Aorta (tissue), 5 donors: Measurements from ENCODE around the gene WNT3A. TPM values are rescaled to one million over a fixed set of nuclear protein-coding genes. Genes with fewer than 3 reads are reported as not detected.
A peak's percentile ranks its signal among the peaks of the same experiment; 100 is the strongest.
"Not testable (repeated sequence)": the region's sequence is repeated elsewhere in the genome, so short reads cannot be mapped to it uniquely, and the experiment has no call there.

ENCODE experiments used
- ATAC-seq: fragments of 200-7000 bp; cut with Tn5 transposase; one replicate; pipeline ENCODE4 v1.9.1; 2022; ENCODE audit warnings: moderate library complexity; ENCODE audit not compliant: low FRiP score
- DNase-seq, 2 donors: peaks; one replicate each; pipeline ENCODE4 v3.0.0-alpha.2; 2020
- H3K27ac ChIP-seq, 2 donors: one replicate each; pipeline ENCODE4 v1.5.1; 2013; ENCODE audit warnings: low read length in 2 of 2, mild to moderate bottlenecking in 2 of 2, moderate library complexity in 2 of 2, control low read depth in 1 of 2, inconsistent platforms in 1 of 2, low read depth in 1 of 2
- H3K27me3 ChIP-seq, 2 donors: one replicate each; pipeline ENCODE4 v1.6.1; 2013; ENCODE audit warnings: control low read depth in 1 of 2, low read length in 1 of 2, mild to moderate bottlenecking in 1 of 2, moderate library complexity in 1 of 2; ENCODE audit not compliant: insufficient read depth in 2 of 2, control insufficient read depth in 1 of 2
- H3K36me3 ChIP-seq, 2 donors: one replicate each; pipeline ENCODE4 v1.6.1; 2013; ENCODE audit warnings: control low read depth in 1 of 2, low read length in 1 of 2, mild to moderate bottlenecking in 1 of 2; ENCODE audit not compliant: insufficient read depth in 2 of 2, control insufficient read depth in 1 of 2
- H3K4me1 ChIP-seq, 2 donors: one replicate each; pipeline ENCODE4 v1.6.1; 2013; ENCODE audit warnings: low read length in 2 of 2, control low read depth in 1 of 2, mild to moderate bottlenecking in 1 of 2, moderate library complexity in 1 of 2; ENCODE audit not compliant: insufficient read depth in 2 of 2, control insufficient read depth in 1 of 2
- H3K4me3 ChIP-seq, 2 donors: one replicate each; pipeline ENCODE4 v1.5.1; 2013; ENCODE audit warnings: low read length in 2 of 2, control low read depth in 1 of 2, mild to moderate bottlenecking in 1 of 2
- H3K9me3 ChIP-seq: one replicate; pipeline ENCODE4 v1.6.1; 2013; ENCODE audit warnings: mild to moderate bottlenecking, low read length; ENCODE audit not compliant: control insufficient read depth
- WGBS, 2 donors: extraction: QIAGEN DNeasy Blood & Tissue Kit; methylation state at CpG; one replicate each; pipeline ENCODE4 v1.1.7; 2013; 5-methylcytosine and 5-hydroxymethylcytosine counted together
- intact Hi-C, 2 donors: fragments of 100-400 bp; cut with DNase I; formaldehyde crosslinking; loops; one replicate each; pipeline versions ENCODE4 v1.14.2 to v1.15.0; 2022
- polyA plus RNA-seq, 2 donors: library from polyadenylated mRNA; stranded (reverse); fragments of 200-250 nt; gene quantifications; one replicate each; pipeline ENCODE4 v1.2.3, GENCODE V29; 2013
- total RNA-seq, 2 donors: library from RNA; stranded (reverse); fragmentation: NEBNext Ultra II Directional; extraction: Animal tissue kit (Norgen Biotek cat#: 25700); gene quantifications; one replicate each; pipeline ENCODE4 v1.2.1, GENCODE V29; 2021
- donor health status: healthy with polysubstance abuse.
- donor health status: Bipolar disorder and iron deficiency.
- donor health status: DM: no; HTN: no; CAD: no.
- donor health status: DM: no; HTN: no; CAD: no.
- donor health status: DM: yes; HTN: yes; CAD: no.

WNT3A gene
- total and polyA plus RNA-seq, 4 donors, result not detected

DNA sequence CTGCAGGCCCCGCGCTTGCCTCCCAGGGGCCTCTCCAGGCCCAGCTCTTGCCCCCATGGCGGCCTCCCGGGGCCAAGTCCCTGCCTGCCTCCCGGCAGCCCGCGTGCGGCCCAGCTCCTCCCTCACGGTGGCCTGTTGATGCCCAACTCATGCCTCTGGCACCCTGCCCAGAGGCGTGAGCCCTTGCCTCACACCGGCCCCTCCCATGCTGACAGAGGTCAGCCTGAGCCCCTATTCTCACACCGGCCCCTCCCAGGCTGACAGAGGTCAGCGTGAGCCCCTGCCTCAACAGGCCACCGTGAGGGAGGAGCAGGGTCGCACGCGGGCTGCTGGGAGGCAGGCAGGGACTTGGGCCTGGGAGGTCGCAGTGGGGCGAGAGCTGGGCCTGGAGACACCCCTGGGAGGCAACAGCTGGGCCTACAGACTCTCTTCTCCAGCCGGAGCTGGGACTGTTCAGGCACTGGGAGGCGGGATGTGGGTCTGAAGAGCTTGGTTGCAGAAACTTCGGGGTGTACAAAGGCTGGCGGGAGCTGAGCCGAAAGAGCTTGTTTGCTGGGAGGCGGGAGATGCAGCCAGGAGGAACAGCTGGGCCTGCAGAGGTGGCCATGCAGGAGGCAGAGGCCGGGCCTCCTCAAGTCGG, 35.0 kb upstream of the WNT3A start:
- H3K4me3 ChIP-seq, result not testable (repeated sequence)
- DNase-seq, result peak in 1 of 2 donors; percentile 68

DNA sequence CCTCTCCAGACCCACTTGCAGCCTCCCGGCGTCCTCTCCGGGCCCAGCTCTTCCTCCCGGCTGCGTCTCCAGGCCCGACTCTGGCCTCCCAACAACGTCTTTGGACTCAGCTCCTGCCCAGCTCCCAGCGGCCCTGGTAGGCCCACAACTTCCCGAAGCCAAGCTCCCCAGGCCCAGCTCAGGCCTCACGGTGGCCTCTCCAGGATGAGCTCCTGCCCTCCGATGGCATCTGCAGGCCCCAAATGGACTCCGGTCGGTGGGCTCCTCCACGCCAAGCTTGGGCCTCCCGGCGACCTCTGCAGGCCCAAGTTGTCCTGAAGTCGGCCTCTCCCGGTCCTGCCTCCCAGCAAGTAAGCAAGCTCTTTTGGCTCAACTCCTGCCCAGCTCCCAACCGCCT, 34.5 kb upstream of the WNT3A start:
- H3K27ac ChIP-seq, H3K4me3 ChIP-seq, H3K4me1 ChIP-seq, H3K27me3 ChIP-seq, H3K36me3 ChIP-seq, H3K9me3 ChIP-seq, DNase-seq, intact Hi-C loops, ATAC-seq: not testable (repeated sequence)
- WGBS, 2 donors, result 88 to 98% methylated on average over 8 to 17 of the region's 19 CpGs

More for the DNA sequence above, 35.0 kb upstream of the WNT3A start:
- H3K36me3 ChIP-seq, H3K27ac ChIP-seq, H3K4me1 ChIP-seq, H3K27me3 ChIP-seq, intact Hi-C loops, H3K9me3 ChIP-seq, ATAC-seq: not testable (repeated sequence)
- 89 to 91% methylated on average over 18 to 25 of the region's 27 CpGs for WGBS, 2 donors

DNA sequence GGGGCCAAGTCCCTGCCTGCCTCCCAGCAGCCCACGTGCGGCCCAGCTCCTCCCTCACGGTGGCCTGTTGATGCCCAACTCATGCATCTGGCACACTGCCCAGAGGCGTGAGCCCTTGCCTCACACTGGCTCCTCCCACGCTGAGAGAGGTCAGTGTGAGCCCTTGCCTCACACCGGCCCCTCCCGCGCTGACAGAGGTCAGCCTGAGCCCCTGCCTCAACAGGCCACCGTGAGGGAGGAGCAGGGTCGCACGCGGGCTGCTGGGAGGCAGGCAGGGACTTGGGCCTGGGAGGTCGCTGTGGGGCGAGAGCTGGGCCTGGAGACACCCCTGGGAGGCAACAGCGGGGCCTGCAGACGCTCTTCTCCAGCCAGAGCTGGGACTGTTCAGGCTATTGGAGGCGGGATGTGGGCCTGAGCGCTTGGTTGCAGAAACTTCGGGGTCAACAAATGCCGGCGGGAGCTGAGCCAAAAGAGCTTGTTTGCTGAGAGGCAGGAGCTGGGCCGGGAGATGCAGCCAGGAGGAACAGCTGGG, 33.9 kb upstream of the WNT3A start:
- ATAC-seq, H3K36me3 ChIP-seq, H3K9me3 ChIP-seq, H3K4me3 ChIP-seq, H3K27me3 ChIP-seq, H3K4me1 ChIP-seq, H3K27ac ChIP-seq, intact Hi-C loops: not testable (repeated sequence)
- DNase-seq, result peak; percentile 47 to 78
- WGBS, 2 donors, result 86 to 89% methylated on average over 20 to 22 of the region's 22 CpGs

DNA sequence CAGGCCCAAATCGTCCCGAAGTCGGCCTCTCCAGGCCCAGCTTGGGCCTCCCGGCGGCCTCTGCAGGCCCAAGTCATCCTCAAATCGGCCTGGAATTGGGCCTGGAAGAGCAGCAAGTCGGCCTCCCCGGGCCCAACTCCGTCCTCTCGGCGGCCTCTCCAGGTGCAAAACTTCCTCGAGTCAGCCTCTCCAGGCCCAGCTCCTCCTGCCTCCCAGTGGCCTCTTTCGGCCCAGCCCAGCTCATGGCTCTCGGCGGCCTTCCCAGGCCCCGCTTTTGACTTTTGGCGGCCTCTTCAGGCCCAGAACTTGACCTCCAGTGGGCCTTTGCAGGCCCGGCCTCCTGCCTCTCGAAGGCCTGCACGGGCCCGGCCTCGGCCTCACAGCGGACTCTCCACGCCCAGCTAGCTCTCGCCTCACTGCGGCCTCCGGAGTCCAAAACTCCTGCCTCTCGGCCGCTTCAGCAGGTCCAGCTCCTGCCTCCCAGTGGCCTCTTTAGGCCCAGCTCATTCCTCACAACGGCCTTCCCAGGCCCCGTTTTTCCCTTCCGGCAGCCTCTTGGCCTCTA, 33.0 kb upstream of the WNT3A start:
- H3K9me3 ChIP-seq, H3K36me3 ChIP-seq, H3K4me1 ChIP-seq, DNase-seq, H3K27me3 ChIP-seq, H3K4me3 ChIP-seq, ATAC-seq, intact Hi-C loops, H3K27ac ChIP-seq: not testable (repeated sequence)
- 89 to 93% methylated on average over 28 to 32 of the region's 32 CpGs for WGBS, 2 donors

DNA sequence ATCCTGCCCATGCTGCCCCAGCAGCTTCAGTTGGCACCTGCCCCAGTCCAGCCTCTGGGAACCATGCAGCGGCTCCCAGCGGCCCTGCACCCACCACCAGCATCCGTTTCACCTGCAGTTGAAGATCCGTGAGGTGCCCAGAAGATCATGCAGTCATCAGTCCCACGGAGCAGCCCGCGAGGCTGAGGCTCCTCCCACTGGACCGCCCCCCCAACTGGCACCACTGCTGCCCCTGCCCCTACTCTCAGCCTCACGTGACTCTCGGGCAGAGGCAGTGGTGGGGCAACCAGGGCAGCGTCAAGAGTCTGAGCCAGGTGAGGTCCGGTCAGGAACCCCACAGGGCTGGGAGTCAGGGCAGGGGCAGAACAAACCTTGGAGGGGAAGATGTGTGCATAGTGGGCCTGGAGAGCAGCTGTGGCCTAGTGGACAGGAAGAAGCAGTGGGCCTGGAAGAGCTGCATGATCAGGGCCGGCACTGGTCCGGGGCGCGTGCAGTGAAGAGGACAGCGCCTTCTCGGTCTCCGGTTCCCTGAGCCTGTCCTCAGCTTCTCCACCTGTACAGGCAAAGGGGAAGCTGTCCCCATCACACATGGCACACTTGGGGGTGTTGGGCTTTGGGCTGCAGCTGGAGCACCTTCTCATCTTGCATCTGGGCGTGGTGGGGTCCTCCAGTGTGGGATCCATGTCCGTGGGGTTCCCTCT, 31.1 kb upstream of the WNT3A start:
- H3K9me3 ChIP-seq, H3K27ac ChIP-seq, H3K36me3 ChIP-seq, H3K27me3 ChIP-seq, H3K4me3 ChIP-seq, H3K4me1 ChIP-seq, intact Hi-C loops, ATAC-seq: not testable (repeated sequence)
- peak in 1 of 2 donors; percentile 61 for DNase-seq
- WGBS, 2 donors, result 82 to 85% methylated on average over 12 to 18 of the region's 21 CpGs

DNA sequence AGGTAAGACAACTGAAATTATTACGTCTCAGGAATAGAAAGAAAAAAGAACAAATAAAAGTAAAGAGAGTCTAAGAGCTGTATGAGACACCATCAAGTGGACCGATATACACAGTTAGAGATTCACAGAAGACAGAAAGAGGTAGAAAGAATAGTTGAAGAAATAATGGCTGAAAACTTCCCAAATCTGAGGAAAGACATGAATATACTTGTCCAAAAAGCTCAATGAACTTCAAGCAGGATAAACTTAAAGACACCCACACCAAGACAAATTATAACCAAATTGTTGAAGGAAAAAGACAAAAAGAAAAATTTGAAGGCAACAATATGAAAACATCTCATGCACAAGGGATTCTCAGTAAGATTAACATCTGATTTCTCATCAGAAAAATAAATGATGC, 19.6 kb upstream of the WNT3A start:
- Histone ChIP-seq H3K4me1 (no peaks in the 10 kb centered on the region), H3K27me3 (no peaks in the 10 kb centered on the region), H3K27ac (no peak overlapping the region), H3K36me3 (no peaks in the 10 kb centered on the region), H3K4me3 (no peak overlapping the region), H3K9me3 (peaks cover 3% of the 10 kb centered on the region)
- ATAC-seq, result no peak
- WGBS, 2 donors, result 91 to 92% methylated on average over 2 of the region's 2 CpGs
- intact Hi-C loops, result no loop called here
- DNase-seq, result no peak

DNA sequence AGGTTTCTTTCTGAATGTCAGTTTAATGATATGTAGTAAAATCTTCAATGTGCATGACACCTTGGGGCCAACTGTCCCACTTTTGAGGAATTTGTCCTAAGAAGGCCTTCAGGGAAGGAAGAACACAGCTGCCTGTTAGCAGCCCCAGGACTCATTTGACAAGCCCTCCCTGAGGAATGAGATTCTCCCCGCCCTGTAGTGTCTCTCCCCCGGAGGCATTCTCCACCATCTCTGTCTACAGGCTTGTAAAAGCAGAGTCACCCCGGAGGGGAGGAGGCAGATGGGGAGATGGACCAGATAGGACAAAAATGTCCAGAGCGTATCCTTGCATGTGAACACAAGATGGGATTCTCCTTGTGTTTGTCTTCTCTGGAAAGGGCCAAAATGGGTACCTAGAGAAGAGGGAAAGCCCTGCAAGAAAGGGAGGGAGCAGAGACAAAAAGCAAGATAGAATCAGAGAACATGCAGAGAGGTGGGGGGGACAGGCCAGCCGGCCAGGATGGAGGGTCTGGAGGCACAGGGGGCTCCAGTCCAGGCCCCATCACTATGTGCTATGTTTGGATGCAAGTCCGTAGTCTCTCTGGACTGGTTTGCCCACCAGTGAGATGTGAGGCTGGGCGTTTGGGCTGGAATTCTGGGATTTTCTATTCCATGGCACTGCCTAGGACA, 12.0 kb upstream of the WNT3A start:
- no peaks in the 10 kb centered on the region for H3K27me3 ChIP-seq
- peaks cover 5% of the 10 kb centered on the region for H3K9me3 ChIP-seq
- intact Hi-C loops, result no loop called here
- H3K27ac ChIP-seq, result no peak overlapping the region
- WGBS, 2 donors, result 68 to 71% methylated on average over 7 of the region's 7 CpGs
- peak in 1 of 2 donors; percentile 23 for DNase-seq
- H3K4me1 ChIP-seq, result no peaks in the 10 kb centered on the region
- ATAC-seq, result no peak
- H3K4me3 ChIP-seq, result no peak overlapping the region
- no peaks in the 10 kb centered on the region for H3K36me3 ChIP-seq

DNA sequence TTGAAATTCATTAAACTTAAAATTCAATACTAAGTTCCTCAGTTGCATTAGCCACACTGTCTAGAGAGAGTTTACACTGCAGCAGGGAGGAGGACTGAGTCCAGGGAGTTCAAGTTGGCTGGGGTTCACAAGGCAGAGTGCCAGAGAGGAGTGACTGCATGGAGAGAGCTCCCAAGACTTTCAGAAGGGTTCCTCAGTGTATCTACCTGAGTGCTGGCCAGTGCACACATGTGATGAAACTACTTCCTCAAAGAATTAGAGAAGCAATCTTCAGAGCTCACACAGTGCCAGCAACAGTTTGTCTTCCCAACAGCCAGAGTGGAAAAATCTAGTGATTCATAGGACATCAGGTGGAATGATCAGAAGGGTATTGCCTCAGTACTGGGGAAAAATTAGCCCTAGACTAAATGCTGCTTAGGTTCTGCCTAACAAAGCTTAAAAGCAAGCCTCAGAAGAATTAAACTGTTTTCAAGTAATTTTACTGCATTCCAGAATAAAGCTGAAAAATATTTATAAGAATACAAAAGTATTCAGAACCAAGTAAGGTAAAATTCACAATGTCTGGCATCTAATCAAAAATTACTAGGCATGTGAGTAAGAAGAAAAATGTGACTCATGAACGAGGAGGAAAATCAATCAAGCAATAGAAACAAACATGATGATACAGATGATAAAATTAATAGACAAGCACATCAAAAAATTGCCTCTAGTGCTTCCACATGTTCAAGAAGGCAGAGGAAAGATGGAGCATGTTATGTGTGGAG, 10.4 kb upstream of the WNT3A start:
- no peak for ATAC-seq
- 2 to 6% methylated on average over 1 of the region's 1 CpG for WGBS, 2 donors
- no peak for DNase-seq
- intact Hi-C loops, result no loop called here
- H3K4me1 ChIP-seq, result no peaks in the 10 kb centered on the region
- H3K9me3 ChIP-seq, result peaks cover 7% of the 10 kb centered on the region
- H3K27me3 ChIP-seq, result no peaks in the 10 kb centered on the region
- H3K36me3 ChIP-seq, result no peaks in the 10 kb centered on the region
- H3K4me3 ChIP-seq, result no peak overlapping the region
- H3K27ac ChIP-seq, result no peak overlapping the region
